GM13977 (cell line): ENCODE data around the gene LPA.

ENCODE experiments used
- DNase-seq: peaks from one replicate; pipeline ENCODE4 v3.0.0; 2012; ENCODE audit warnings: low spot score
- in situ Hi-C: fragments of 300-500 bp; cut with MboI; formaldehyde crosslinking; loops from one replicate; pipeline ENCODE4 v1.12.0; 2022; ENCODE audit warnings: low sequenced_read_pairs, low pct_unique_long_range_greater_than_20kb, mixed read lengths, inconsistent platforms; ENCODE audit not compliant: unreplicated experiment
- TF ChIP-seq, protein P1 (sequence below): IDR thresholded peaks from 2 replicates; pipeline ENCODE4 v1.5.1; 2012; ENCODE audit warnings: mild to moderate bottlenecking, control low read depth; ENCODE audit not compliant: insufficient read depth; ENCODE audit errors: extremely low read depth, missing control alignments

The LPA gene

DNA sequence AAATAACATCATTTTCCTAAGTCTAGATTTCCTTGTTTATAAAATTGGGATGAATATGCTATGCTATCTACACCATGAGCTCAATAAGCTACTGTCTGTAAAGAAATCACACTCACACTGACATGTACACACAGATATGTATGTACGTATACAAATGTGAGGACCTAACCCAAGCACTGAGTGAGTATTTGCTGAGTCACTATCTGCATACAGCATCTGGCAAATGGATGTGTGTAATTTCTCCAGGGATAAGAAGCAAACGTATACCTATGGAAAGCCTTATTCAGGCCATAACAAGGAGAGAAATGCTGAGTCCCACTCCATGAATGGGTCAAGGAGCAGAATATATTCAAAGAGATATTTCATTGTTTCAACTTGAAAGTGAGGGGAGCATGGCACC is 153.9 kb downstream of the LPA start:
- TF ChIP-seq, protein P1, sequence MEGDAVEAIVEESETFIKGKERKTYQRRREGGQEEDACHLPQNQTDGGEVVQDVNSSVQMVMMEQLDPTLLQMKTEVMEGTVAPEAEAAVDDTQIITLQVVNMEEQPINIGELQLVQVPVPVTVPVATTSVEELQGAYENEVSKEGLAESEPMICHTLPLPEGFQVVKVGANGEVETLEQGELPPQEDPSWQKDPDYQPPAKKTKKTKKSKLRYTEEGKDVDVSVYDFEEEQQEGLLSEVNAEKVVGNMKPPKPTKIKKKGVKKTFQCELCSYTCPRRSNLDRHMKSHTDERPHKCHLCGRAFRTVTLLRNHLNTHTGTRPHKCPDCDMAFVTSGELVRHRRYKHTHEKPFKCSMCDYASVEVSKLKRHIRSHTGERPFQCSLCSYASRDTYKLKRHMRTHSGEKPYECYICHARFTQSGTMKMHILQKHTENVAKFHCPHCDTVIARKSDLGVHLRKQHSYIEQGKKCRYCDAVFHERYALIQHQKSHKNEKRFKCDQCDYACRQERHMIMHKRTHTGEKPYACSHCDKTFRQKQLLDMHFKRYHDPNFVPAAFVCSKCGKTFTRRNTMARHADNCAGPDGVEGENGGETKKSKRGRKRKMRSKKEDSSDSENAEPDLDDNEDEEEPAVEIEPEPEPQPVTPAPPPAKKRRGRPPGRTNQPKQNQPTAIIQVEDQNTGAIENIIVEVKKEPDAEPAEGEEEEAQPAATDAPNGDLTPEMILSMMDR, result no peak
- no peak for DNase-seq
- in situ Hi-C loops, result loop anchor here (25.0 kb wide), 1 partner anchor 152 kb away; the partner anchor contains the start of gene LPA

DNA sequence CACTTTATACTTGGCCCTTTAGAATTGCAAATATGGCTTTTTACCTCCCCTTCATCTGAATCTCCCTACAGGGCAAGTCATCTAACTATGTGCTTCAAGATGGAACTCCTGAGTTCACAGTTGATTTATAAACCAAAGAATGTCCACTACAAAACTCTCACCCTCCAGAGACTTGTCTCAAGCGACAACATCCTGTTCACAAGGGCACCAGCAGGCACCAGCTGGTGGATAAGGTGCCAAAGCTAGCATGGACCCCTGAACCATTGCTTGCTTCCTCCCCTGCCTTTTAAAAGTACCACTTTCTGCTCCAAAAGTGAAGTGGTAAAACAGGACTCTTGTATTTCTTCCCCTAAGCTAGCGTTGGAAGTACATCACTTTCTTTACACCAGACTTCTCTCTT is 154.5 kb downstream of the LPA start:
- TF ChIP-seq, protein P1, result no peak
- DNase-seq, result no peak
- in situ Hi-C loops, result loop anchor here (25.0 kb wide), 1 partner anchor 153 kb away; the partner anchor contains the start of gene LPA

DNA sequence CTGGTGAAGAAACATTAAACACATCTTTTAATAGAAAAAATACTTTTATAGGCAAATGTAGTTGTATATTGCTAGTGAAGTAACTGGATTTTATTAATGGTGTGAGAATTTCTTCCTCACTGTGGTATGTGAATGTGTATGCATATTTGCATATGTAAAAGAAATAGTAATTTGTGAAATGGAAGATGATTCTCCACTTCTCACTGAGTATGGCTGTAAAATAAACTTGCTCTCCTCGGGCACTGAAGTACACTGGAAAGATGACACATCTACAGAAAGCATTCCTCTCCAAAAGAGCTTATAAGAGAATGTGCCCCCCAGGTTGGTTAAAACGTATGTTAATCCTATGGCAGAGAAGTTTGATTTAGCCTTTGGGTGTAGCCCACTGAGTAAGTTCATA is 155.5 kb downstream of the LPA start:
- in situ Hi-C loops, result loop anchor here (25.0 kb wide), 1 partner anchor 154 kb away; the partner anchor contains the start of gene LPA
- no peak for DNase-seq

DNA sequence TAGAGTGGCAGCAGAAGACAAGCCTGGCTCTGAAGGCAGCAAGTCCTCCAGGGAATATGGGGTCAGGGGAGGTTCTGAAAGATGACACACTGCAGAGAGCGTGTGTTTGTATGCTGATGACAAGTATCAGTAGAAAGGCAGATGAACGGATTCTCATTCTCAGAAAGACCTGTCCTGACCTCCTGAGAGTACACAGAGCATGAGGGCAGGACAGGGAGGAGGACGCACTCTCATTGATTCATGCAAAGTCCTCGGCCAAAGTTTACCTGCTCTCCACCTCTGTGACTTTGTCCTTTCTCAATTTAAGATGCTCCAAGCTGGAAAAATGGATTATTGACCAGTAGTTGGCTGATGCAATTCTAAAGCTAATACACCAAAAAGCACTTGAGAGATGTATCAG is 156.7 kb downstream of the LPA start:
- TF ChIP-seq, protein P1, result no peak
- in situ Hi-C loops, result loop anchor here (25.0 kb wide), 1 partner anchor 155 kb away; the partner anchor contains the start of gene LPA
- no peak for DNase-seq

More for the DNA sequence above, 155.5 kb downstream of the LPA start:
- TF ChIP-seq, protein P1, result no peak

DNA sequence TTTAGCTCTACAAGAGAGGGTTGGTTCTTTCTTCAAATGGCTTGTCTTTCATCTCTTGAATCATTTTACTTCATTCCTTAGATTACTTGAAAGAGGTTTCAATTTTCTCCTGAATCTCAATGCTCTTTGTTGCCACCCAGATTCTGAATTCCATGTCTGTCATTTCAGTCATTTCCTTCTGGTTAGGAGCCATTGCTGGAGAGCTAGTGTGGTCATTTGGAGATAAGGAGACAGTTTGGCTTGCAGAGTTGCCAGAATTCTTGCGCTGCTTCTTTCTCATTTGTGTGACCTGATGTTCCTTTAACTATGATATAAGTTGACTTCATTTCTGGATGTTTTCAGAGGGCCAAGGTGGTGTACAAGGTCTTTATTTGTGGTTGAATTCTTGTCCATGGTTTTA is 158.1 kb downstream of the LPA start:
- TF ChIP-seq, protein P1, result no peak
- in situ Hi-C loops, result loop anchor here (25.0 kb wide), 1 partner anchor 156 kb away; the partner anchor contains the start of gene LPA

DNA sequence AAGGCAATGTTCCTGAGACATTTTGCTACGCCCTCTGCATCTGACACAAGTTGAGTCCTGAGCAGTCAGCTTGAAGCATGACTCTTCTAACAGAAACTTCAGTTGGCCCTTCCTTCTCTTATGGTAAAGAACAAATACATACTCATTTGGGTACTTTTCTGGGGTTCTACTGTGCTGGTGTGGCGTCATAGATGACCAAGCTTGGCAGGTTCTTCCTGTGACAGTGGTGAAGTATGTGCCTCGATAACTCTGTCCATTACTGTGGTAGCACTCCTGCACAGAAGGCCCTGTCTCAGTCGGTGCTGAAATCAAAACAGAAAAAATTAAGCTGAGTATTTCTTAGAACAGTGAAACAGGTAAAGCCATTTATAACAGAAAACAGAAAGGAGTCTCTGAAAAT is 163.4 kb downstream of the LPA start:
- TF ChIP-seq, protein P1, result no peak
- in situ Hi-C loops, result loop anchor here (25.0 kb wide), 1 partner anchor 162 kb away; the partner anchor contains the start of gene LPA

More for the DNA sequence above, 158.1 kb downstream of the LPA start:
- DNase-seq, result no peak

More for the DNA sequence above, 163.4 kb downstream of the LPA start:
- DNase-seq, result no peak
